Fibroblast of skin of left biceps (primary cell): ENCODE measurements around the gene PCDHGC5.

Experiments
- DNase-seq, 2 experiments: peaks; one replicate each; pipeline ENCODE4 v3.0.0-alpha.2; 2013; ENCODE audit warnings: low read depth in 2 of 2

The PCDHGC5 gene

DNA sequence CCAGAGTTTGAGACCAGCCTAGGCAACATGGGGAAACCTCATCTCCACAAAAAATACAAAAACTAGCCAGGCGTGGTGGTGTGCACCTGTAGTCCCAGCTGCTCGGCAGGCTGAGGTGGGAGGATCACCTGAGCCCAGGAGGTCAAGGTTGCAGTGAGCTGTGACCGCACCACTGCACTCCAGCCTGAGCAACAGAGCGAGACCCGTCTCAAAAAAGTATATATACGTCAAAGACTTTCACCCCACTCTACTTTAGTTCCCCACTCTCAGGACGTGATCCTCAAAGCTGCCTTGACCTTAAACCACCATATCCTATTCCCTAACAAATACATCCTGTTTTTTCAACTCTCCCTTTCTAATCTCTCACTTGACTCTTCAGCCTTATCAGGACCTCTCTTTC is 41.0 kb downstream of the PCDHGC5 start:
- no peak for DNase-seq

DNA sequence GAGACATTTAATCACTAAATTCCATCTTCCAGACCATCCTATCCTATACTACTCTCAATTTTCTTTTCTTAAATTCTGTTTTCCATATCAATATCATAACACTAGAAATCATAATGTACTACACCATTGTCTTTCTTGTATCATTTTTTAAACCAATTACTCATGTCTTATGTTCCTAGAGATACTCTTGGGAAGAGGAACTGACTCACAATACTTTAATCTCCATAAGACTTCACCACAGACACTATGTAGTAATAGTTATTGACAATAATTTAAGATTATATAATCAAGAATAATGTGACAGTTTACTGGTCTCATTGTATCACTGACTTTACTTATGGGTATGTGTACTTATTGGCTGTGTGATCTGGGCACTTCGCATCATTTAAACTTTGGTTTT is 43.8 kb downstream of the PCDHGC5 start:
- no peak for DNase-seq

DNA sequence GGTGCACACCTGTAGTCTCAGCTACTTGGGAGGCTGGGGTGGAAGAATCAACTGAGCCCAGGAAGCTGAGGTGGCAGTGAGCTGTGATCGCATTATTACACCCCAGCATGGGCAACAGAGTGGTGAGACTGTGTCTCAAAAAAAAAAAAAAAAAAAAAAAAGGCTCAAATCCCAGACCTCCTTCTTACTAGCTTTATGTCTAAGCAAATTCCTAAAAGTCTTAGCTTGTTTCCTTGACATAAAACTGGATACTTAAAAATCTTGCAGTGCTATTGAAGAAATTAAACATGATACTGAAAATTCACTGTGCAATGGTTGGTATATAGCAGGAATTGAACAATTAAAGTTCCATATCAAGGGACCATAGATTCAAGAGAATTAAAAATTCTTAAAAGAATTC is 45.0 kb downstream of the PCDHGC5 start:
- DNase-seq = no peak

DNA sequence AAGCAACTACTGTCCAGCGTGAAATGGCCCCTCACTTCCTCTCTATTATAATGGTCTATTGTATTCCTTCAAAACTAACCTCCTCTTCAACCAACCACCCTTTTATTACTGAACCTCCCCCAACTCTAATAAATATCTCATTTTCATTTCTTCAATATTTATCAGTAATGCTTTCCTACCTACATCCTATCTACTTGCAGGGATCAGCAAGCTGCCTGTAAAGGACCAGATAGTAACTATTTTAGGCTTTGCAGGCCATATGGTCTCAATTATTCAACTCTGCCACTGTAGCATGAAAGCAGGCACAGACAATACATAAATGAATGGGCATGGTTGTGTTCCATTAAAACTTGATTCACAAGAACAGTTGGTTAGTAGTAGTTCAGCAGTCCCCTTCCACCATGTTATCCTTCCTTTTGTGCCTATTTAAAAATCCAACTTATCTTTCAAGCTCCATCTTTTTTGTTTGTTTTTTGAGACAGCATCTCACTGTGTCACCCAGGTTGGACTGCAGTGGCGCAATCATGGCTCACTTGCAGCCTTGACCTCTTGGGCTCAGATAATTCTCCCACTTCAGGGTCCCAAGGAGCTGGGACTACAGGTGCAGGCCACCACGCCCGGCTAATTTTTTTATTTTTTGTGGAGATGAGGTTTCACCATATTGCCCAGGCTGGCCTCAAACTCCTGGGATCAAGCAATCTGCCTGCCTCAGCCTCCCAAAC is 45.8 kb downstream of the PCDHGC5 start:
- DNase-seq = no peak
